GM12878 (cell line): ENCODE measurements around the gene OR51B4. TPM values are rescaled to one million over a fixed set of nuclear protein-coding genes. Genes with fewer than 3 reads are reported as not detected.

Experiments
- ATAC-seq: fragments of 200-7000 bp; cut with Tn5 transposase; 3 replicates; pipeline ENCODE4 v1.9.1; 2020; ENCODE audit warnings: mild to moderate bottlenecking, moderate library complexity
- BruUV-seq: library from RNA; stranded (reverse); fragments of 400-500 nt; replicated peaks from 2 replicates; lab custom pipeline; 2021; lab: Mats Ljungman, UMichigan
- CTCF ChIA-PET: fragments of 300-600 bp; sonication (Branson Sonifier 250); formaldehyde crosslinking; extraction: SDS; loops from one replicate; lab custom pipeline; 2021; ENCODE audit warnings: inconsistent platforms; lab: Yijun Ruan, JAX
- POLR2A ChIA-PET: fragments of 350-600 bp; formaldehyde crosslinking; extraction: SDS; loops from one replicate; lab custom pipeline; 2021; ENCODE audit warnings: inconsistent platforms; lab: Charles Lee
- RAD21 ChIA-PET: fragments of 300-600 bp; sonication (Branson Sonifier 250); formaldehyde crosslinking; loops from one replicate; lab custom pipeline; 2023; ENCODE audit warnings: antibody characterized with exemption; ENCODE audit not compliant: unreplicated experiment; lab: Charles Lee
- SMC1A ChIA-PET: fragments of 300-600 bp; sonication (Branson Sonifier 250); formaldehyde crosslinking; loops from one replicate; lab custom pipeline; 2023; ENCODE audit not compliant: unreplicated experiment, uncharacterized antibody; lab: Charles Lee
- DNase-seq: peaks from one replicate; pipeline ENCODE4 v3.0.0-alpha.2; 2011; ENCODE audit warnings: low read depth, low spot score
- FAIRE-seq: peaks from 3 replicates; lab custom pipeline; 2011; peaks lifted over from hg19 to GRCh38; lab: Jason Lieb, UNC
- H2AFZ ChIP-seq: 2 replicates; pipeline ENCODE4 v1.6.0; 2011; ENCODE audit warnings: low read depth, low read length, control low read depth; ENCODE audit not compliant: control insufficient read depth
- H3K27ac ChIP-seq: 2 replicates; pipeline ENCODE4 v1.5.1; 2011; ENCODE audit warnings: control low read depth; ENCODE audit not compliant: control insufficient read depth, insufficient read depth
- H3K27me3 ChIP-seq, 2 experiments: replicated peaks in 1 of 2; 2 replicates each; pipeline versions ENCODE4 v1.6.0 to v1.6.1; 2011; ENCODE audit warnings: low read length in 1 of 2; ENCODE audit not compliant: control insufficient read depth in 2 of 2, insufficient read depth in 2 of 2
- H3K36me3 ChIP-seq, 2 experiments: 2 replicates each; pipeline ENCODE4 v1.5.1; 2011; ENCODE audit warnings: low read length in 1 of 2; ENCODE audit not compliant: control insufficient read depth in 2 of 2, insufficient read depth in 2 of 2
- H3K4me1 ChIP-seq: 2 replicates; pipeline ENCODE4 v1.6.1; 2011; ENCODE audit warnings: mild to moderate bottlenecking, low read length, moderate library complexity, mixed read lengths; ENCODE audit not compliant: control insufficient read depth, insufficient read depth
- H3K4me2 ChIP-seq: 2 replicates; pipeline ENCODE4 v1.6.0; 2011; ENCODE audit warnings: control low read depth; ENCODE audit not compliant: control insufficient read depth, insufficient read depth
- H3K4me3 ChIP-seq: fragments of 200-600 bp; sonication (generic); 2 replicates; pipeline ENCODE4 v1.5.1; 2016
- H3K79me2 ChIP-seq: 2 replicates; pipeline ENCODE4 v1.6.0; 2011; ENCODE audit warnings: low read length; ENCODE audit not compliant: control insufficient read depth, insufficient read depth
- H3K9ac ChIP-seq: 2 replicates; pipeline ENCODE4 v1.8.0; 2011; ENCODE audit warnings: low read length, control low read depth, mixed read lengths; ENCODE audit not compliant: control insufficient read depth, insufficient read depth
- H3K9me3 ChIP-seq: replicated peaks from 3 replicates; pipeline ENCODE4 v1.5.1; 2011; ENCODE audit warnings: mild to moderate bottlenecking, low read length; ENCODE audit not compliant: control insufficient read depth, insufficient read depth
- H4K20me1 ChIP-seq: 2 replicates; pipeline ENCODE4 v1.6.0; 2011; ENCODE audit not compliant: control insufficient read depth, insufficient read depth
- JUNB ChIP-seq: IDR thresholded peaks from 2 replicates; pipeline ENCODE4 v1.6.1; 2016; ENCODE audit warnings: antibody characterized with exemption, mild to moderate bottlenecking
- KAT2A ChIP-seq: conservative IDR thresholded peaks from 2 replicates; pipeline ENCODE4 v1.6.1; 2011; ENCODE audit warnings: low read depth, low read length; ENCODE audit not compliant: control insufficient read depth
- KLF5 ChIP-seq: fragments of 450-650 bp; IDR thresholded peaks from 2 replicates; pipeline ENCODE4 v1.6.1; 2014; ENCODE audit warnings: mild to moderate bottlenecking; ENCODE audit not compliant: partially characterized antibody
- MEF2A ChIP-seq: IDR thresholded peaks from 2 replicates; pipeline ENCODE4 v1.6.1; 2011; ENCODE audit warnings: low read depth, mild to moderate bottlenecking, low read length, moderate library complexity; ENCODE audit not compliant: insufficient read depth
- SMAD1 ChIP-seq: fragments of 450-650 bp; IDR thresholded peaks from 2 replicates; pipeline ENCODE4 v1.6.1; 2018; ENCODE audit warnings: mild to moderate bottlenecking, low read depth; ENCODE audit not compliant: partially characterized antibody
- SMAD5 ChIP-seq: IDR thresholded peaks from 2 replicates; pipeline ENCODE4 v1.6.1; 2016; ENCODE audit warnings: antibody characterized with exemption, low read depth
- WRNIP1 ChIP-seq: IDR thresholded peaks from 2 replicates; pipeline ENCODE4 v1.6.1; 2011; ENCODE audit warnings: low read depth, low read length, improper control_type of control experiment, borderline replicate concordance
- ZNF274 ChIP-seq: IDR thresholded peaks from one replicate; pipeline ENCODE4 v1.8.0; 2011; ENCODE audit not compliant: insufficient read length, insufficient read depth
- WGBS: methylation state at CpG from one replicate; pipeline ENCODE4 v1.1.6; 2016; ENCODE audit warnings: low lambda C conversion rate; ENCODE audit not compliant: insufficient replicate concordance, insufficient coverage; ENCODE audit errors: missing lambda C conversion rate; 5-methylcytosine and 5-hydroxymethylcytosine counted together
- in situ Hi-C: fragments of 300-500 bp; cut with MboI; formaldehyde crosslinking; loops from 9 replicates; pipeline ENCODE4 v1.14.3; 2018; ENCODE audit warnings: mixed read lengths
- intact Hi-C: fragments of 100-400 bp; cut with micrococcal nuclease; formaldehyde crosslinking; loops from one replicate; pipeline ENCODE4 v1.14.2; 2022; ENCODE audit not compliant: unreplicated experiment
- polyA plus RNA-seq, 11 experiments: library from polyadenylated mRNA; depleted of rRNA in 4 of 11; unstranded in 6 of 11; stranded (reverse) in 5 of 11; fragments of >200 nt; fragmentation: Nextera tagmentation in 4 of 11; fragmentation: Illumina TruSeq in 1 of 11; extraction: Ambion mirVana in 4 of 11; extraction: Trizol in 1 of 11; gene quantifications; 1 replicate in 1 of 11; 2 replicates in 10 of 11; pipeline versions ENCODE4 v1.2.1 to v1.2.3, GENCODE V29; 2011 to 2016; ENCODE audit warnings: inconsistent platforms in 2 of 11, missing spikeins in 2 of 11, low read depth in 1 of 11
- total RNA-seq, 4 experiments: library from RNA; depleted of rRNA in 3 of 4; stranded (reverse); fragments of >200 nt in 3 of 4; fragmentation: Illumina TruSeq in 1 of 4; extraction: Trizol in 1 of 4; gene quantifications; 2 replicates each; pipeline versions ENCODE4 v1.2.1 to v1.2.3, GENCODE V29; 2013 to 2021
- TF ChIP-seq, protein P1 (sequence below): IDR thresholded peaks from 2 replicates; pipeline ENCODE4 v1.6.1; 2011; ENCODE audit warnings: mild to moderate bottlenecking, low read depth, low read length, moderate library complexity; ENCODE audit not compliant: insufficient replicate concordance
- TF ChIP-seq, protein P2 (sequence below): IDR thresholded peaks from 2 replicates; pipeline ENCODE4 v1.6.1; 2011; ENCODE audit warnings: low read depth, low read length, improper control_type of control experiment, borderline replicate concordance
- TF ChIP-seq, protein P3 (sequence below): fragments of 450-650 bp; formaldehyde crosslinking; IDR thresholded peaks from 2 replicates; pipeline ENCODE4 v1.4.0; 2022; ENCODE audit warnings: mild to moderate bottlenecking, moderate library complexity

The OR51B4 gene
- total and polyA plus RNA-seq, 10 of the 15 experiments (the other 5 are each of a cell fraction or from before 2014, with no cell fraction given): 0.23 to 2.1 TPM; not detected in 8

DNA sequence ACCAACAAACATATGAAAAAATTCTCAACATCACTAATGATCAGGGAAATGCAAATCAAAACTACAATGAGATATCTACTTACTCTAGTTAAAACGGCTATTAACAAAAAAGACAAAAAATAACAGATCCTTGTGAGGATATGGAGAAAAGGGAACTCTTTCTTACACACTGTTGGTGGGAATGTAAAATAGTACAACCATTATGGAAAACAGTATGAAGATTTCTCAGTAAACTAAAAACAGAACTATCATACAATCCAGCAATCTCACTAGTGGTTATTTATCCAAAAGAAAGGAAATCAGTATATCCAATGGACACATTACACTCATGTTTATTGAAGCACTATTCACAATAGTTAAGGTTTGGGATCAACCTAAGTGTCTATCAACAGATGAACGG is 35.9 kb downstream of the OR51B4 start:
- Histone ChIP-seq H4K20me1 (no peaks in the 10 kb centered on the region), H2AFZ (no peak overlapping the region), H3K27me3 (no peaks in the 10 kb centered on the region), H3K9ac (no peak overlapping the region), H3K27ac (no peak overlapping the region), H3K4me2 (no peak overlapping the region), H3K9me3 (no peaks in the 10 kb centered on the region), H3K79me2 (no peaks in the 10 kb centered on the region), H3K4me1 (no peaks in the 10 kb centered on the region), H3K4me3 (no peak overlapping the region), H3K36me3 (no peaks in the 10 kb centered on the region)
- TF ChIP-seq ZNF274 (no peak), WRNIP1 (no peak)
- POLR2A ChIA-PET: no interaction called here
- DNase-seq: no peak
- no peak for FAIRE-seq
- WGBS: 15% methylated on average over 2 of the region's 2 CpGs
- intact Hi-C loops (no loop called here), in situ Hi-C loops (no loop called here)
- no TSS peak for BruUV-seq
- RAD21 ChIA-PET: no interaction called here
- ATAC-seq: no peak
- CTCF ChIA-PET: no interaction called here
- SMC1A ChIA-PET: interaction anchor here (1.0 kb wide), 1 partner anchor 9 kb away, joined by 3 read pairs; no protein-coding TSS in a partner anchor

DNA sequence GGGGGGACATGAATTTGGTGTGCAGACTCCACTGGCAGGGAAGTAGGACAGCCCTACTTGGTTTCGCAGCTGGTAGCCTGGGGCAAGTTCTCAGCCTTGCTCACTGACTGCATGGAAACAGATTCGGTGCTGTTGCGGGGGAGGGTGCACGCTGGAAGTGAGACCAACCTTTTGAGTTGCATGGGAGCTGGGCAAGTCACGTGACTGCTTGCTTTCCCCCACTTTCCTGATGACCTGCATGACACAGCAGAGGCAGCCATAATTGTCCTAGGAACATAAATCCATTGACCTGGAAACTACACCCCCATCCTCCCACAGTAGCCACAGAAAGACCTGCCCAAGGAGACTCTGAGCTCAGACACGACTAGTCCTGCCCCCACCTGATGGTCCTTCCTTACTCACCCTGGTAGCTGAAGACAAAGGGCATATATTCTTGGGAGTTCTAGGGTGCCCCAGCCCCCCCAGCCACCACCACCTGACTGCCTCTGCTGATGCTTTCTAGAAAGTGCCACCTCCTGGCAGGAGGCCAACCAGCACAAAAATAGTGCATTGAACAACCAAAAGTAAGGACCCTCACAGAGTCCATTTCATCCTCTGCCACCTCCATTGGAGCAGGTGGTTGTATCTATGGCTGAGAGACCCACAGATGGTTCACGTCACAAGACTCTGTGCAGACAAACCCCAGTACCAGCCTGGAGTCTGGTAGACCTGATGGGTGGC is 43.0 kb downstream of the OR51B4 start:
- no peaks in the 10 kb centered on the region for H3K9me3 ChIP-seq
- ChIA-PET RAD21 (no interaction called here), POLR2A (no interaction called here), CTCF (no interaction called here), SMC1A (interaction anchor here (1.2 kb wide), 1 partner anchor 9 kb away, joined by 3 read pairs; no protein-coding TSS in a partner anchor)
- no peak overlapping the region for H3K4me2 ChIP-seq
- intact Hi-C loops (no loop called here), in situ Hi-C loops (no loop called here)
- no peak overlapping the region for H3K4me3 ChIP-seq
- no peaks in the 10 kb centered on the region for H3K79me2 ChIP-seq
- ATAC-seq (no peak), FAIRE-seq (no peak), DNase-seq (no peak)
- WGBS: 29% methylated on average over 7 of the region's 7 CpGs
- no peaks in the 10 kb centered on the region for H3K36me3 ChIP-seq
- H3K27me3 ChIP-seq: no peaks in the 10 kb centered on the region
- H3K27ac ChIP-seq: no peak overlapping the region
- H3K4me1 ChIP-seq: no peaks in the 10 kb centered on the region
- no TSS peak for BruUV-seq
- no peak overlapping the region for H3K9ac ChIP-seq
- no peak overlapping the region for H2AFZ ChIP-seq
- no peaks in the 10 kb centered on the region for H4K20me1 ChIP-seq
- TF ChIP-seq SMAD1 (no peak), KLF5 (no peak), MEF2A (no peak), JUNB (no peak), KAT2A (no peak), SMAD5 (no peak)
- TF ChIP-seq, protein P1, sequence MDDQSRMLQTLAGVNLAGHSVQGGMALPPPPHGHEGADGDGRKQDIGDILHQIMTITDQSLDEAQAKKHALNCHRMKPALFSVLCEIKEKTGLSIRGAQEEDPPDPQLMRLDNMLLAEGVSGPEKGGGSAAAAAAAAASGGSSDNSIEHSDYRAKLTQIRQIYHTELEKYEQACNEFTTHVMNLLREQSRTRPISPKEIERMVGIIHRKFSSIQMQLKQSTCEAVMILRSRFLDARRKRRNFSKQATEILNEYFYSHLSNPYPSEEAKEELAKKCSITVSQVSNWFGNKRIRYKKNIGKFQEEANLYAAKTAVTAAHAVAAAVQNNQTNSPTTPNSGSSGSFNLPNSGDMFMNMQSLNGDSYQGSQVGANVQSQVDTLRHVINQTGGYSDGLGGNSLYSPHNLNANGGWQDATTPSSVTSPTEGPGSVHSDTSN: no peak
- TF ChIP-seq, protein P2, sequence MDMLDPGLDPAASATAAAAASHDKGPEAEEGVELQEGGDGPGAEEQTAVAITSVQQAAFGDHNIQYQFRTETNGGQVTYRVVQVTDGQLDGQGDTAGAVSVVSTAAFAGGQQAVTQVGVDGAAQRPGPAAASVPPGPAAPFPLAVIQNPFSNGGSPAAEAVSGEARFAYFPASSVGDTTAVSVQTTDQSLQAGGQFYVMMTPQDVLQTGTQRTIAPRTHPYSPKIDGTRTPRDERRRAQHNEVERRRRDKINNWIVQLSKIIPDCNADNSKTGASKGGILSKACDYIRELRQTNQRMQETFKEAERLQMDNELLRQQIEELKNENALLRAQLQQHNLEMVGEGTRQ: no peak
- TF ChIP-seq, protein P3, sequence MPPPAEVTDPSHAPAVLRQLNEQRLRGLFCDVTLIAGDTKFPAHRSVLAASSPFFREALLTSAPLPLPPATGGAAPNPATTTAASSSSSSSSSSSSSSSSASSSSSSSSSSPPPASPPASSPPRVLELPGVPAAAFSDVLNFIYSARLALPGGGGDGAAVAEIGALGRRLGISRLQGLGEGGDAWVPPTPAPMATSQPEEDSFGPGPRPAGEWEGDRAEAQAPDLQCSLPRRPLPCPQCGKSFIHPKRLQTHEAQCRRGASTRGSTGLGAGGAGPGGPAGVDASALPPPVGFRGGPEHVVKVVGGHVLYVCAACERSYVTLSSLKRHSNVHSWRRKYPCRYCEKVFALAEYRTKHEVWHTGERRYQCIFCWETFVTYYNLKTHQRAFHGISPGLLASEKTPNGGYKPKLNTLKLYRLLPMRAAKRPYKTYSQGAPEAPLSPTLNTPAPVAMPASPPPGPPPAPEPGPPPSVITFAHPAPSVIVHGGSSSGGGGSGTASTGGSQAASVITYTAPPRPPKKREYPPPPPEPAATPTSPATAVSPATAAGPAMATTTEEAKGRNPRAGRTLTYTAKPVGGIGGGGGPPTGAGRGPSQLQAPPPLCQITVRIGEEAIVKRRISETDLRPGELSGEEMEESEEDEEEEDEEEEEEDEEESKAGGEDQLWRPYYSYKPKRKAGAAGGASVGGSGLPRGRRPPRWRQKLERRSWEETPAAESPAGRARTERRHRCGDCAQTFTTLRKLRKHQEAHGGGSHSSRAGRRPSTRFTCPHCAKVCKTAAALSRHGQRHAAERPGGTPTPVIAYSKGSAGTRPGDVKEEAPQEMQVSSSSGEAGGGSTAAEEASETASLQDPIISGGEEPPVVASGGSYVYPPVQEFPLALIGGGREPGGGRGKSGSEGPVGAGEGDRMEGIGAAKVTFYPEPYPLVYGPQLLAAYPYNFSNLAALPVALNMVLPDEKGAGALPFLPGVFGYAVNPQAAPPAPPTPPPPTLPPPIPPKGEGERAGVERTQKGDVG (CRISPR knock-in tag): no peak
